Skeletal muscle cell (primary cell): Measurements from ENCODE around the gene ANKRD60.

ENCODE experiments used
- DNase-seq: peaks from one replicate; pipeline ENCODE4 v3.0.0-alpha.2; 2010; ENCODE audit warnings: low read depth
- H3K4me3 ChIP-seq: 2 replicates; pipeline ENCODE4 v1.5.1; 2011; ENCODE audit warnings: low read depth, mild to moderate bottlenecking, control low read depth, low read length, moderate library complexity

The ANKRD60 gene

GRCh38 chr20:58228484-58229197 lies at the start of gene ANKRD60:
Gene ANKRD60, minus strand, starts transcription at chr20:58228653. Its CDS starts 0 bp downstream, at chr20:58228653.
- H3K4me3 ChIP-seq = peak within 1 kb of the TSS; percentile 52
- DNase-seq = peak; percentile 66

- no peak for DNase-seq
- no peak overlapping the region for H3K4me3 ChIP-seq
Observed at GRCh38 chr20:58277578-58278472, 49.4 kb upstream of the ANKRD60 start.

GRCh38 chr20:58277107-58277506 lies 48.7 kb upstream of the ANKRD60 start:
- DNase-seq = no peak
- H3K4me3 ChIP-seq = no peak overlapping the region

GRCh38 chr20:58274384-58274783 lies 45.9 kb upstream of the ANKRD60 start:
- H3K4me3 ChIP-seq = no peak overlapping the region
- DNase-seq = no peak

- no peak for DNase-seq
- H3K4me3 ChIP-seq = no peak overlapping the region
Observed at GRCh38 chr20:58271606-58272351, 43.3 kb upstream of the ANKRD60 start.

- no peak for DNase-seq
- H3K4me3 ChIP-seq = no peak overlapping the region
Observed at GRCh38 chr20:58268936-58269619, 40.6 kb upstream of the ANKRD60 start.

GRCh38 chr20:58268421-58268821 lies 40.0 kb upstream of the ANKRD60 start:
- no peak overlapping the region for H3K4me3 ChIP-seq
- no peak for DNase-seq

GRCh38 chr20:58267389-58268215 lies 39.1 kb upstream of the ANKRD60 start:
- DNase-seq = no peak
- no peak overlapping the region for H3K4me3 ChIP-seq

- no peak for DNase-seq
- H3K4me3 ChIP-seq = no peak overlapping the region
Observed at GRCh38 chr20:58264271-58264670, 35.8 kb upstream of the ANKRD60 start.

- H3K4me3 ChIP-seq = no peak overlapping the region
- DNase-seq = no peak
Observed at GRCh38 chr20:58261660-58262059, 33.2 kb upstream of the ANKRD60 start.

GRCh38 chr20:58260006-58260405 lies 31.6 kb upstream of the ANKRD60 start:
- H3K4me3 ChIP-seq = no peak overlapping the region
- no peak for DNase-seq

- H3K4me3 ChIP-seq = no peak overlapping the region
- DNase-seq = no peak
Observed at GRCh38 chr20:58256842-58257241, 28.4 kb upstream of the ANKRD60 start.

GRCh38 chr20:58256307-58256706 lies 27.9 kb upstream of the ANKRD60 start:
- no peak for DNase-seq
- no peak overlapping the region for H3K4me3 ChIP-seq

GRCh38 chr20:58254890-58255289 lies 26.4 kb upstream of the ANKRD60 start:
- DNase-seq = no peak
- no peak overlapping the region for H3K4me3 ChIP-seq

GRCh38 chr20:58251979-58252591 lies 23.6 kb upstream of the ANKRD60 start:
- no peak overlapping the region for H3K4me3 ChIP-seq
- DNase-seq = peak; percentile 83

- H3K4me3 ChIP-seq = no peak overlapping the region
- DNase-seq = no peak
Observed at GRCh38 chr20:58251348-58251978, 23.0 kb upstream of the ANKRD60 start.

- H3K4me3 ChIP-seq = no peak overlapping the region
- DNase-seq = no peak
Observed at GRCh38 chr20:58246346-58246745, 17.9 kb upstream of the ANKRD60 start.

GRCh38 chr20:58245931-58246330 lies 17.5 kb upstream of the ANKRD60 start:
- no peak overlapping the region for H3K4me3 ChIP-seq
- no peak for DNase-seq
